Type B pancreatic cell (in vitro differentiated cells): ENCODE data around the gene RNF14. TPM values are rescaled to one million over a fixed set of nuclear protein-coding genes. Genes with fewer than 3 reads are reported as not detected.

Experiments used
- DNase-seq: peaks from one replicate; pipeline ENCODE4 v3.0.0; 2021; ENCODE audit warnings: mixed read lengths; ENCODE audit not compliant: unreplicated experiment; ENCODE audit errors: extremely low spot score
- H3K27ac Mint-ChIP-seq: 2 replicates; pipeline ENCODE4 v1.8.0; 2021; ENCODE audit warnings: mild to moderate bottlenecking, mixed read lengths
- H3K27me3 Mint-ChIP-seq: 2 replicates; pipeline ENCODE4 v1.8.0; 2021; ENCODE audit warnings: mixed read lengths
- H3K36me3 Mint-ChIP-seq: 2 replicates; pipeline ENCODE4 v1.8.0; 2021; ENCODE audit warnings: mixed read lengths
- H3K4me1 Mint-ChIP-seq: one replicate; pipeline ENCODE4 v1.8.0; 2021; ENCODE audit warnings: mixed read lengths; ENCODE audit not compliant: unreplicated experiment
- H3K4me3 Mint-ChIP-seq: 2 replicates; pipeline ENCODE4 v1.8.0; 2021; ENCODE audit warnings: mild to moderate bottlenecking, mixed read lengths
- H3K9me3 Mint-ChIP-seq: 2 replicates; pipeline ENCODE4 v1.8.0; 2021; ENCODE audit warnings: mixed read lengths
- total RNA-seq: library from RNA; stranded (reverse); gene quantifications from 2 replicates; pipeline ENCODE4 v1.2.1, GENCODE V29; 2021; ENCODE audit warnings: low replicate concordance
- TF ChIP-seq, protein P1 (sequence below): fragments of 200-600 bp; sonication (generic); conservative IDR thresholded peaks from 2 replicates; pipeline ENCODE4 v1.5.0; 2021; ENCODE audit warnings: antibody characterized with exemption, mild to moderate bottlenecking

The RNF14 gene
- total RNA-seq, 1 donor from 2014 or later, result 39.8 TPM

DNA sequence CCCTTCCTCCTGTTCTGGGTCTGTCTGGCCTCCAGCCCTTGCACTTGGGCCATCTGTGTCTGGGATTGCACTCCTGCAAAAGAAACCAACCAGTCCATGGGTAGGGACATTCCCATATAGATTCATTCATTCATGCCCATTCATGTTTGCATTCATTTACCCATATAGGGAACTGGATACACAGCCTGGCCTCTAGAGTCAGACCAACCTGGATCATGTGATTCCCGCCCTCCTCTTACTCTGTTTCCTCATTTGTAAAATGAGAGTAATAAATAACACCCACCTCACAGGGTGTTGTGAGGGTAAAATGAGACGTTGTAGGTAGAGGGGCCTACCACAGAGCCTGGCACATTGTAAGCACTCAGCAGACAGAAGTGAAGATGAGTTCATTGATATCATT lies 19.4 kb upstream of the RNF14 start:
- Mint-ChIP-seq H3K36me3 (no peaks in the 10 kb centered on the region), H3K27ac (no peak overlapping the region), H3K4me1 (peaks cover 10% of the 10 kb centered on the region), H3K27me3 (peaks cover 5% of the 10 kb centered on the region), H3K4me3 (no peak overlapping the region), H3K9me3 (no peaks in the 10 kb centered on the region)
- no peak for DNase-seq
- TF ChIP-seq, protein P1, sequence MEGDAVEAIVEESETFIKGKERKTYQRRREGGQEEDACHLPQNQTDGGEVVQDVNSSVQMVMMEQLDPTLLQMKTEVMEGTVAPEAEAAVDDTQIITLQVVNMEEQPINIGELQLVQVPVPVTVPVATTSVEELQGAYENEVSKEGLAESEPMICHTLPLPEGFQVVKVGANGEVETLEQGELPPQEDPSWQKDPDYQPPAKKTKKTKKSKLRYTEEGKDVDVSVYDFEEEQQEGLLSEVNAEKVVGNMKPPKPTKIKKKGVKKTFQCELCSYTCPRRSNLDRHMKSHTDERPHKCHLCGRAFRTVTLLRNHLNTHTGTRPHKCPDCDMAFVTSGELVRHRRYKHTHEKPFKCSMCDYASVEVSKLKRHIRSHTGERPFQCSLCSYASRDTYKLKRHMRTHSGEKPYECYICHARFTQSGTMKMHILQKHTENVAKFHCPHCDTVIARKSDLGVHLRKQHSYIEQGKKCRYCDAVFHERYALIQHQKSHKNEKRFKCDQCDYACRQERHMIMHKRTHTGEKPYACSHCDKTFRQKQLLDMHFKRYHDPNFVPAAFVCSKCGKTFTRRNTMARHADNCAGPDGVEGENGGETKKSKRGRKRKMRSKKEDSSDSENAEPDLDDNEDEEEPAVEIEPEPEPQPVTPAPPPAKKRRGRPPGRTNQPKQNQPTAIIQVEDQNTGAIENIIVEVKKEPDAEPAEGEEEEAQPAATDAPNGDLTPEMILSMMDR, result no peak

DNA sequence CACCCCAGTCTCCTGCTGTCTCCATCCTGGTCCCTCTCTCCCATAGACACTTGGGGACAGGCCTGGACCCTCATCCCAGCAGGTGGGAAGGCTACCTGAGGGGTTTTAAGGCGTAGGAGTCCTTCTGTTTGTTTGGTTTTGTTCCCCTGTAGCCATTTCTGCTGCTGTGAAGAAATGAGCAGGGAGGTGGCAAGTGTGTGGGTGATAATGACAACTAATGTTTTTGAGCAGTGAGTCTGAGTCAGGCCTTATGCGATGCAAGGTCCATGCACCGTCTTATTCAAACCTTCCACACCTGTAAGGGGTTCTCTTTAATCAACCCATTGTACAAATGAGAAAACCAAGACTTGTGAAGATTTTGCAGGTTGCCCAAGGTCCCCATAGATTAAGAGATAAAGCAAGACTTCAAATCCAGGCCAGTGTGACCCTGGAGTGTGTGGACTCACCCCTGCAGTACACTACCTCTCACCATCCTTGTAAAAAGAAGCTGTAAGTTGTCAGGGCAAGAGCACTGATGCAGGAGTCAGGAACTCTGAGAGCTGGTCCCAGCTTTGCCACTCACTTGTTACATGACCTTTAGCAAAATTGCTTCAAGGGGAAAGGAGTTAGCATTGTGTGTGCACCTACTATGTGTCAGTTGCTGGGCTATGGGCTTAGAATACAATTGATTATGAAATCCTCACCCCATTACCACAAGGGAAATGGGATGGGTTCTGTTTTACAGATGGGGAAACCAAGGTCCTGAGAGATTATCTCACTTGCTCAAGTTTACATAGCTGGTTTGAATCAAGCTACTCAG lies 18.5 kb upstream of the RNF14 start:
- Mint-ChIP-seq H3K27ac (no peak overlapping the region), H3K4me3 (no peak overlapping the region), H3K27me3 (peaks cover 5% of the 10 kb centered on the region), H3K9me3 (no peaks in the 10 kb centered on the region), H3K4me1 (peaks cover 8% of the 10 kb centered on the region), H3K36me3 (no peaks in the 10 kb centered on the region)
- DNase-seq, result no peak
- TF ChIP-seq, protein P1, result no peak

DNA sequence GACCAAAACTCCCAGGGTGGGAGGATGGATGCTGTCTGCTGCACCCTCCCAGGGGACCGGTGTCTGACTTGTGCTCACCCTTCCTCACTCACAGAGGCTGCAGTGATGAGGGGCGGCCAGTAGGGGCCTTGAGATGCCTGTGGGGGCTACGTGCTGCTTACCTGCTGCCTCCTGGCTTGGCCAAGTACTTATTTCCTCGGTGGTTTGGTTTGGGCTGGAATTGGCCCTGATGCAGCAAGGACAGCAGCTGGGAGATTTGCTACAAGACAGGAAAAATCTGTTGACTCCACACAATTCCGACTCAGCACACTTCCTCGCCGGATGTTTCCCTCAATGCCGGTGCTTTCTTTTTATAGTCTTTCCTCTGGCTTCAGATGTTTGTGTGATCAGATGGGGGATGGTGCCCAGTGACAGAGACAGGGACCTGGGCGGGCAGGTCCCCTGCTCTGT lies 17.5 kb upstream of the RNF14 start:
- Mint-ChIP-seq H3K36me3 (no peaks in the 10 kb centered on the region), H3K27ac (no peak overlapping the region), H3K27me3 (peaks cover 5% of the 10 kb centered on the region), H3K4me1 (peaks cover 6% of the 10 kb centered on the region), H3K4me3 (no peak overlapping the region), H3K9me3 (no peaks in the 10 kb centered on the region)
- TF ChIP-seq, protein P1, result peak; percentile 69
- DNase-seq, result no peak

DNA sequence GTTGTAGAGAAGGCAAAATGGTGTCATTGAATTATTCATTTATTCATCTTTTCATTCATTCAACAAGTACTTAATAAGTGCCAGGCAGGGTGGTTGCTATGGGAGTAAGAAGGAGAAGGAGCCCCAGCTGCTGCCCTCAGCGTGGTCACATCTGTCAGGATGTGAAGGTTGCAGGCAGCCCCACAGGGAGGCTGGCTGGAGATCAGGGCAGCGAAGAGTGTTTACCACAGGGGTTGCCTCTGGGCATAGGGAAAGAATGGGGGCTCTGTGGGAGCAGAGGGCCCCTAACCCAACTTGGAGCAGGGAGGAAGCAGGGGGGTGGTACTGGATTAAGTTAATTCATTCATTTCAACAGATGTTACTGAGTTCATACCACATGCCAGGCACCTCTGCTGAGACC lies 16.9 kb upstream of the RNF14 start:
- no peaks in the 10 kb centered on the region for H3K36me3 Mint-ChIP-seq
- H3K27me3 Mint-ChIP-seq, result peaks cover 5% of the 10 kb centered on the region
- no peaks in the 10 kb centered on the region for H3K9me3 Mint-ChIP-seq
- TF ChIP-seq, protein P1, result no peak
- DNase-seq, result no peak
- no peak overlapping the region for H3K27ac Mint-ChIP-seq
- H3K4me1 Mint-ChIP-seq, result peaks cover 5% of the 10 kb centered on the region
- no peak overlapping the region for H3K4me3 Mint-ChIP-seq

DNA sequence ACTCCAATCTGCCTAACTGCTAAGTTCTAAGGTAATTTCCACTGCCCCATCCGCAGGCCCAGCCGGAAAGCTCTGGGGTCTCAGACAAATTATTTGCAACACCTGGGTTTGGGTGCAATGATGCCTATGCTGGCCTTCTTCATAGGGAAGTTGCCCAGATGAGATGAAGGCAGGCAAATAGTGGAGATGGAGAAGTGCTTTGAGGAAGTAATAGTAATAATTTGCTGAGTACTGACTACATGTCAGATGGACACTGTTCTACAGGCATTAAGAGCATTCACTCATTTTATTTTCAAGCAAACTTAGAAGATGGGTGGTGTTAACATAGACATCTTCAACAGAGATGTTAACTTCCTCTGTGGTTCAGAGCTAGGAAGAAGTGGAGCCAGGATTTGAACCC lies 14.7 kb upstream of the RNF14 start:
- DNase-seq, result no peak
- Mint-ChIP-seq H3K36me3 (no peaks in the 10 kb centered on the region), H3K27me3 (peaks cover 9% of the 10 kb centered on the region), H3K27ac (no peak overlapping the region), H3K4me3 (no peak overlapping the region), H3K9me3 (no peaks in the 10 kb centered on the region), H3K4me1 (no peaks in the 10 kb centered on the region)
- TF ChIP-seq, protein P1, result no peak
